Activated B cell treated with CpG ODN at 0.5 μM for 24 hours (primary cell): ENCODE results near the gene MROH8. TPM values are rescaled to one million over a fixed set of nuclear protein-coding genes. Genes with fewer than 3 reads are reported as not detected.

Experiments
- ATAC-seq: fragments of 200-7000 bp; cut with Tn5 transposase; one replicate; pipeline ENCODE4 v1.10.0; 2021; ENCODE audit warnings: low read depth, mild to moderate bottlenecking, moderate library complexity
- CTCF ChIA-PET: fragments of 350-600 bp; sonication (Branson Sonifier 250); formaldehyde crosslinking; loops from one replicate; lab custom pipeline; 2021; ENCODE audit warnings: antibody characterized with exemption; lab: Charles Lee
- POLR2A ChIA-PET: fragments of 350-600 bp; sonication (Branson Sonifier 250); formaldehyde crosslinking; loops from one replicate; lab custom pipeline; 2021; ENCODE audit warnings: antibody characterized with exemption; lab: Charles Lee
- DNase-seq: peaks from one replicate; pipeline ENCODE4 v3.0.0; 2022
- H3K27ac Mint-ChIP-seq: one replicate; pipeline ENCODE4 v1.8.0; 2020; ENCODE audit warnings: mixed read lengths
- H3K27me3 Mint-ChIP-seq: one replicate; pipeline ENCODE4 v1.8.0; 2021; ENCODE audit warnings: mixed read lengths
- H3K36me3 Mint-ChIP-seq: one replicate; pipeline ENCODE4 v1.8.0; 2021; ENCODE audit warnings: low read depth, mixed read lengths
- H3K4me1 Mint-ChIP-seq: one replicate; pipeline ENCODE4 v1.8.0; 2021; ENCODE audit warnings: mixed read lengths
- H3K4me3 Mint-ChIP-seq: one replicate; pipeline ENCODE4 v1.8.0; 2020; ENCODE audit warnings: mild to moderate bottlenecking, mixed read lengths
- H3K9me3 Mint-ChIP-seq: one replicate; pipeline ENCODE4 v1.8.0; 2020; ENCODE audit warnings: mixed read lengths
- intact Hi-C: fragments of 100-400 bp; cut with micrococcal nuclease; formaldehyde crosslinking; loops from one replicate; pipeline ENCODE4 v1.15.1; 2024
- total RNA-seq: library from RNA; stranded (reverse); gene quantifications from 2 replicates; pipeline ENCODE4 v1.2.3, GENCODE V29; 2022
- TF ChIP-seq, protein P1 (sequence below): fragments of 200-600 bp; IDR thresholded peaks from one replicate; pipeline ENCODE4 v1.8.0; 2022; ENCODE audit warnings: antibody characterized with exemption, mild to moderate bottlenecking

The MROH8 gene
- total RNA-seq, 1 donor from 2014 or later, result 5.9 TPM

DNA sequence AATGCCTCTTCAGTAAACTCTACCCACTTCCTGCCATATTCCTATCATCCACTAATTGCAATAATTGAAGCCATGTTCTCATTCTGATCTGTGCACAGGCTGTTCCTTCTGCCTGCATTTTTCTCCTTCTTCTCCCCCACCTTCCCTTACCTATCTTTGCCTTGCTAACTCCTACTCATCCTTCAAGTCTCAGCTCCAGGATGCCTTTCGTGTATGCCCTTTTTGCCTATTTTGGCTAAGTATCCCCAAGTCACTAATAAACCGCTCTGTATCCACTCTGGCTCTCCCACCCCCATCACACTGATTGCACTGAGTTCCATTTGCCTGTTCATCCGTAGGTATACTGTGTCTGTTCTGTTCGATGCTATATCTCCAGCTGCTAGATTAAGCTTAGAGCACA lies 6.5 kb downstream of the MROH8 start:
- no peaks in the 10 kb centered on the region for H3K27me3 Mint-ChIP-seq
- H3K4me1 Mint-ChIP-seq, result peaks cover under 1% of the 10 kb centered on the region
- TF ChIP-seq, protein P1, sequence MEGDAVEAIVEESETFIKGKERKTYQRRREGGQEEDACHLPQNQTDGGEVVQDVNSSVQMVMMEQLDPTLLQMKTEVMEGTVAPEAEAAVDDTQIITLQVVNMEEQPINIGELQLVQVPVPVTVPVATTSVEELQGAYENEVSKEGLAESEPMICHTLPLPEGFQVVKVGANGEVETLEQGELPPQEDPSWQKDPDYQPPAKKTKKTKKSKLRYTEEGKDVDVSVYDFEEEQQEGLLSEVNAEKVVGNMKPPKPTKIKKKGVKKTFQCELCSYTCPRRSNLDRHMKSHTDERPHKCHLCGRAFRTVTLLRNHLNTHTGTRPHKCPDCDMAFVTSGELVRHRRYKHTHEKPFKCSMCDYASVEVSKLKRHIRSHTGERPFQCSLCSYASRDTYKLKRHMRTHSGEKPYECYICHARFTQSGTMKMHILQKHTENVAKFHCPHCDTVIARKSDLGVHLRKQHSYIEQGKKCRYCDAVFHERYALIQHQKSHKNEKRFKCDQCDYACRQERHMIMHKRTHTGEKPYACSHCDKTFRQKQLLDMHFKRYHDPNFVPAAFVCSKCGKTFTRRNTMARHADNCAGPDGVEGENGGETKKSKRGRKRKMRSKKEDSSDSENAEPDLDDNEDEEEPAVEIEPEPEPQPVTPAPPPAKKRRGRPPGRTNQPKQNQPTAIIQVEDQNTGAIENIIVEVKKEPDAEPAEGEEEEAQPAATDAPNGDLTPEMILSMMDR, result no peak
- no peak overlapping the region for H3K27ac Mint-ChIP-seq
- peaks cover 4% of the 10 kb centered on the region for H3K36me3 Mint-ChIP-seq
- no peaks in the 10 kb centered on the region for H3K9me3 Mint-ChIP-seq
- no peak for ATAC-seq
- DNase-seq, result no peak
- ChIA-PET CTCF (no interaction called here), POLR2A (interaction anchor here (0.5 kb wide), 1 partner anchor 857 kb away, joined by 13 read pairs; no protein-coding TSS in a partner anchor)
- H3K4me3 Mint-ChIP-seq, result no peak overlapping the region
- intact Hi-C loops, result no loop called here

DNA sequence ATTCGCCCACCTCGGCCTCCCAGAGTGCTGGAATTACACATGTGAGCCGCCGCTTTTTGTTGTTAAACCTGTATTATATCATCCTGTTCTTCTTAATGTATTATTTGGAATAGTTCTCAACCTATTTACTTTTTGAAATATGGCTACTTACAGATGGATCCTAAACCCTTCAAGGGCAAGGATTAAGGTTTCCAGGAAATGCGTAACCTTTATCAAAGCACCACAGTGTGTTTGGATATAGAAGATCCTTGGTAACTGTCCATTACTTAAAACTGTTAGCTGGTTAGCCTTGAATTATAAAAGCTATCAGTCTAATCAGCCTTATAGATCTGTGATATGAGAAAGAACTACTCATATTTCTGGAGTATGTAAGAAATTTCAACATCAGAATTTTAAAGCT lies 12.5 kb downstream of the MROH8 start:
- ATAC-seq (no peak), DNase-seq (no peak)
- peaks cover 3% of the 10 kb centered on the region for H3K36me3 Mint-ChIP-seq
- ChIA-PET POLR2A (no interaction called here), CTCF (interaction anchor here (0.6 kb wide), 1 partner anchor 777 kb away, joined by 4 read pairs; no protein-coding TSS in a partner anchor)
- intact Hi-C loops, result no loop called here
- H3K4me1 Mint-ChIP-seq, result no peaks in the 10 kb centered on the region
- no peak overlapping the region for H3K27ac Mint-ChIP-seq
- H3K4me3 Mint-ChIP-seq, result no peak overlapping the region
- H3K27me3 Mint-ChIP-seq, result no peaks in the 10 kb centered on the region
- no peaks in the 10 kb centered on the region for H3K9me3 Mint-ChIP-seq
- TF ChIP-seq, protein P1, result no peak

DNA sequence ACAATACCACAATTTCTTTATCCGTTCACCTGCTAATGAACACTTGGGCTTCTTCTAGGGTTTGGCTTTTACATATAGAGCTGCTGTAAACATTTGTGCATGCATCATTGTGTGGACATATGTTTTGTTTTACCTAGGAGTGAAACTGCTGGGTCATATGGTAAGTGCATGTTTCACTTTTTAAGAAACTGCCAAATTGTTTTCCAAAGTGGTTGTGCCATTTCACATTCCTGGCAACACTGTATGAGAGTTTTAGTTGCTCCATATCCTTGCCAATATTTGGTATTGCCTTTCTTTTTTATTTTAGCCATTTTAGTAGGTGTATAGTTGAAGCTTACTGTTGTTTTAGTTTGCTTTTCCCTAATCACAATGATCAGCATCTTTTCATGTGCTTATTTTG lies 14.3 kb downstream of the MROH8 start:
- Mint-ChIP-seq H3K4me1 (no peaks in the 10 kb centered on the region), H3K36me3 (peaks cover 3% of the 10 kb centered on the region), H3K9me3 (no peaks in the 10 kb centered on the region), H3K27ac (no peak overlapping the region), H3K27me3 (no peaks in the 10 kb centered on the region), H3K4me3 (no peak overlapping the region)
- TF ChIP-seq, protein P1, result no peak
- CTCF ChIA-PET, result no interaction called here
- intact Hi-C loops, result no loop called here
- ATAC-seq (no peak), DNase-seq (no peak)
- POLR2A ChIA-PET, result no interaction called here

DNA sequence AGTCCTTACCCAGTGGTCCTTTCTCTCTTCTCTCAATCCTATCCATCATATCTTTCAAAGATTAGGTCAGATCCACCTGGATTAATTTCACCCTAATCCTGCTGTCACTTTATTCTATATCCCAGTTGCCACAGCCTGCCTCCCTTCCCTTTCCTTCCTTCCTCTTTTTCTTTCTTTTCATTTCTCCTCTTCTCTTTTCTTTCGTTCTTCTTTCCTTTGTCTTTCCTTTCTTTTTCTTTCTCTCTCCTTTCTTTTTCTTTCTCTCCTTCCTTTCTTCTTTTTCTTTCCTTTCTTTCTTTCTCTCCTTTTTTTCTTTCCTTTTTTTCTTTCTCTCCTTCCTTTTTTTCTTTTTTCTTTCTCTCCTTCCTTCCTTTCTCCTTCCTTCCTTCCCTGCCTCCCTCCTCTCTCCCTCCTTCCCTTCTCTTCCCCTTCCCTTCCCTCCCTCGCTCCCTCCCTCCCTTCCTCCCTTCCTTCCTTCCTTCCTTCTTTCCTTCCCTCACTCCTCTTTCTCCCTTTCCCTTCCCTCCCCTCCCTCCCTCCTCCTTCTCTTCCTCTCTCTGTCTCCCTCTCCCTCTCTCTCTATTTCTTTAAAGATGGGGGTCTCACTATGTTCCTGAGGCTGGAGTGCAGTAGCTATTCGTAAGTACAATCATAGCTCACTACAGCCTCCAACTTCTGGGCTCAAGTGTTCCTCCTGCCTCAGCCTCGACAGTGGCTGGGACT lies 15.4 kb downstream of the MROH8 start:
- ChIA-PET CTCF (no interaction called here), POLR2A (no interaction called here)
- ATAC-seq, result no peak

DNA sequence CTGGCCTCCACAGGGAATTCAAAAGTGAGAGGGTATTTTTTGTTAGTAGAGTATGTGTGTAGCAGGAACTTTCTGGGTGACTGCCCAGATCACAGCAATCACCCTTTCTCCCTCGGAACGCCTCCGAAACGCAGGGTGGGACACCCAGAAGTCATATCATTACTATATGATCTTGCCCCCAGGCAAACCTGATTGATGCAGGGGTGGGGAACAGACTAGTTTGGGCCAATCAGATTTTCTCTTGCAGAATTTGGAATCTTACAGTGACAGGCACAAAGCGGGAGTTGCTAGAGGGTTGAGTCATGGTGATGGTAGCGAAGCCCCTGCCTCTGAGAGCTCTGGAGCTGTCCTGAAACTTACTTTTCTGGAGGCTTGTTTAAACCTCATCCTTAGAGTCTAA lies 16.7 kb downstream of the MROH8 start:
- no peak overlapping the region for H3K27ac Mint-ChIP-seq
- TF ChIP-seq, protein P1, result no peak
- no peak for ATAC-seq

More for the DNA sequence above, 15.4 kb downstream of the MROH8 start:
- Mint-ChIP-seq H3K36me3 (peaks cover 3% of the 10 kb centered on the region), H3K4me3 (no peak overlapping the region), H3K27ac (no peak overlapping the region), H3K9me3 (no peaks in the 10 kb centered on the region), H3K27me3 (no peaks in the 10 kb centered on the region), H3K4me1 (no peaks in the 10 kb centered on the region)
- intact Hi-C loops, result no loop called here
- TF ChIP-seq, protein P1, result no peak
- no peak for DNase-seq

More for the DNA sequence above, 16.7 kb downstream of the MROH8 start:
- H3K9me3 Mint-ChIP-seq, result no peaks in the 10 kb centered on the region
- intact Hi-C loops, result no loop called here
- H3K4me3 Mint-ChIP-seq, result no peak overlapping the region
- no peaks in the 10 kb centered on the region for H3K4me1 Mint-ChIP-seq
- DNase-seq, result no peak
- ChIA-PET POLR2A (no interaction called here), CTCF (no interaction called here)
- H3K36me3 Mint-ChIP-seq, result no peaks in the 10 kb centered on the region
- H3K27me3 Mint-ChIP-seq, result no peaks in the 10 kb centered on the region
